Astrocyte (in vitro differentiated cells and primary cell): Measurements from ENCODE around the gene LRRC42. TPM values are rescaled to one million over a fixed set of nuclear protein-coding genes. Genes with fewer than 3 reads are reported as not detected.

Source experiments
- DNase-seq: peaks from one replicate; pipeline ENCODE4 v3.0.0-alpha.2; 2010; ENCODE audit warnings: low read depth
- FAIRE-seq: peaks from 2 replicates; lab custom pipeline; 2011; peaks lifted over from hg19 to GRCh38; lab: Jason Lieb, UNC
- H2AFZ ChIP-seq: 2 replicates; pipeline ENCODE4 v1.6.0; 2012; ENCODE audit warnings: low read depth, low read length, inconsistent platforms
- H3K27ac ChIP-seq: 2 replicates; pipeline ENCODE4 v1.5.1; 2011; ENCODE audit warnings: low read depth, low read length, inconsistent platforms
- H3K27me3 ChIP-seq: 2 replicates; pipeline ENCODE4 v1.6.0; 2011; ENCODE audit warnings: low read length, inconsistent platforms; ENCODE audit not compliant: insufficient read depth
- H3K36me3 ChIP-seq: 2 replicates; pipeline ENCODE4 v1.5.1; 2011; ENCODE audit warnings: low read length, inconsistent platforms; ENCODE audit not compliant: insufficient read depth
- H3K4me1 ChIP-seq: 2 replicates; pipeline ENCODE4 v1.5.1; 2011; ENCODE audit warnings: low read length, inconsistent platforms; ENCODE audit not compliant: insufficient read depth
- H3K4me2 ChIP-seq: 2 replicates; pipeline ENCODE4 v1.6.0; 2012; ENCODE audit warnings: low read length, inconsistent platforms
- H3K4me3 ChIP-seq: 2 replicates; pipeline ENCODE4 v1.5.1; 2011; ENCODE audit warnings: low read depth, mild to moderate bottlenecking, low read length, inconsistent platforms; ENCODE audit not compliant: insufficient read depth
- H3K79me2 ChIP-seq: 2 replicates; pipeline ENCODE4 v1.6.0; 2012; ENCODE audit warnings: mild to moderate bottlenecking, low read length, inconsistent platforms; ENCODE audit not compliant: insufficient read depth
- H3K9ac ChIP-seq: 2 replicates; pipeline ENCODE4 v1.6.0; 2012; ENCODE audit warnings: mild to moderate bottlenecking, low read length, inconsistent platforms
- H3K9me3 ChIP-seq: 2 replicates; pipeline ENCODE4 v1.5.1; 2012; ENCODE audit warnings: low read depth, mild to moderate bottlenecking, low read length, inconsistent platforms; ENCODE audit not compliant: insufficient read depth
- H4K20me1 ChIP-seq: 2 replicates; pipeline ENCODE4 v1.6.0; 2012; ENCODE audit warnings: low read length, inconsistent platforms; ENCODE audit not compliant: insufficient read depth
- H3K27ac Mint-ChIP-seq: one replicate; pipeline ENCODE4 v1.8.0; 2021; ENCODE audit warnings: mild to moderate bottlenecking, mixed read lengths; ENCODE audit not compliant: unreplicated experiment
- H3K27me3 Mint-ChIP-seq: one replicate; pipeline ENCODE4 v1.8.0; 2021; ENCODE audit warnings: low read depth, mixed read lengths; ENCODE audit not compliant: unreplicated experiment
- H3K36me3 Mint-ChIP-seq: one replicate; pipeline ENCODE4 v1.8.0; 2021; ENCODE audit warnings: low read depth, mixed read lengths; ENCODE audit not compliant: unreplicated experiment
- H3K4me1 Mint-ChIP-seq: one replicate; pipeline ENCODE4 v1.8.0; 2021; ENCODE audit warnings: low read depth, mixed read lengths; ENCODE audit not compliant: unreplicated experiment
- H3K4me3 Mint-ChIP-seq: one replicate; pipeline ENCODE4 v1.8.0; 2021; ENCODE audit warnings: mild to moderate bottlenecking, moderate library complexity, mixed read lengths; ENCODE audit not compliant: unreplicated experiment
- H3K9me3 Mint-ChIP-seq: one replicate; pipeline ENCODE4 v1.8.0; 2021; ENCODE audit warnings: mild to moderate bottlenecking, mixed read lengths; ENCODE audit not compliant: unreplicated experiment
- CTCF ChIP-seq: IDR thresholded peaks from 2 replicates; pipeline ENCODE4 v1.5.1; 2011; ENCODE audit warnings: low read depth, mild to moderate bottlenecking, inconsistent platforms, low read length, moderate library complexity; ENCODE audit not compliant: insufficient read depth
- EZH2 ChIP-seq: IDR thresholded peaks from 2 replicates; pipeline ENCODE4 v1.6.1; 2012; ENCODE audit warnings: mild to moderate bottlenecking, low read length, inconsistent platforms; ENCODE audit not compliant: insufficient read depth
- total RNA-seq: library from RNA; stranded (reverse); gene quantifications from 2 replicates; pipeline ENCODE4 v1.2.1, GENCODE V29; 2021

The LRRC42 gene
- total RNA-seq, 1 donor from 2014 or later: 54.6 TPM

GRCh38 chr1:54013393-54014008, 67.4 kb downstream of the LRRC42 start:
- H3K36me3 Mint-ChIP-seq: no peaks in the 10 kb centered on the region
- no peaks in the 10 kb centered on the region for H3K4me1 Mint-ChIP-seq
- H3K79me2 ChIP-seq: no peaks in the 10 kb centered on the region
- no peak overlapping the region for H3K4me3 ChIP-seq
- no peak overlapping the region for H3K9ac ChIP-seq
- no peak overlapping the region for H3K4me3 Mint-ChIP-seq
- H3K27ac ChIP-seq: no peak overlapping the region
- peaks cover 65% of the 10 kb centered on the region for H3K27me3 Mint-ChIP-seq
- H3K9me3 Mint-ChIP-seq: no peaks in the 10 kb centered on the region
- no peaks in the 10 kb centered on the region for H3K9me3 ChIP-seq
- no peaks in the 10 kb centered on the region for H3K4me1 ChIP-seq
- TF ChIP-seq EZH2 (no peak), CTCF (no peak)
- H3K27ac Mint-ChIP-seq: peak overlapping the region; percentile 87
- H3K27me3 ChIP-seq: peaks cover 21% of the 10 kb centered on the region
- DNase-seq (no peak), FAIRE-seq (no peak)
- H4K20me1 ChIP-seq: no peaks in the 10 kb centered on the region
- H3K36me3 ChIP-seq: no peaks in the 10 kb centered on the region
- no peak overlapping the region for H2AFZ ChIP-seq
- no peak overlapping the region for H3K4me2 ChIP-seq

- no peaks in the 10 kb centered on the region for H3K4me1 ChIP-seq
- Mint-ChIP-seq H3K9me3 (no peaks in the 10 kb centered on the region), H3K4me1 (no peaks in the 10 kb centered on the region), H3K36me3 (no peaks in the 10 kb centered on the region), H3K4me3 (no peak overlapping the region), H3K27ac (no peak overlapping the region), H3K27me3 (peaks cover 64% of the 10 kb centered on the region)
- FAIRE-seq (no peak), DNase-seq (no peak)
- no peak overlapping the region for H3K27ac ChIP-seq
- H3K27me3 ChIP-seq: peaks cover 16% of the 10 kb centered on the region
- H2AFZ ChIP-seq: no peak overlapping the region
- H3K36me3 ChIP-seq: no peaks in the 10 kb centered on the region
- no peak overlapping the region for H3K4me3 ChIP-seq
- H3K9me3 ChIP-seq: no peaks in the 10 kb centered on the region
- H3K4me2 ChIP-seq: no peak overlapping the region
- H3K79me2 ChIP-seq: no peaks in the 10 kb centered on the region
- no peak for TF ChIP-seq CTCF
- TF ChIP-seq EZH2: no peak
- no peak overlapping the region for H3K9ac ChIP-seq
- H4K20me1 ChIP-seq: no peaks in the 10 kb centered on the region
Measured at GRCh38 chr1:54014009-54014629, 68.0 kb downstream of the LRRC42 start.
